GM12878 (cell line): ENCODE measurements around the gene PHKB. TPM values are rescaled to one million over a fixed set of nuclear protein-coding genes. Genes with fewer than 3 reads are reported as not detected.

Experiments
- USF1 ChIP-seq: IDR thresholded peaks from 2 replicates; pipeline ENCODE4 v1.6.1; 2011; ENCODE audit warnings: borderline replicate concordance, low read depth, mild to moderate bottlenecking, moderate library complexity, mixed read lengths, low read length; ENCODE audit not compliant: insufficient read depth; ENCODE audit errors: extremely low read length
- ZBTB4 ChIP-seq: fragments of 450-650 bp; formaldehyde crosslinking; IDR thresholded peaks from 2 replicates; pipeline ENCODE4 v1.4.0; 2022; ENCODE audit warnings: mild to moderate bottlenecking, moderate library complexity
- ZNF592 ChIP-seq: fragments of 450-650 bp; IDR thresholded peaks from 2 replicates; pipeline ENCODE4 v1.6.1; 2017; ENCODE audit warnings: mild to moderate bottlenecking, moderate library complexity
- ZZZ3 ChIP-seq: IDR thresholded peaks from 2 replicates; pipeline ENCODE4 v1.6.1; 2011; ENCODE audit warnings: low read depth; ENCODE audit not compliant: control insufficient read depth, insufficient read length
- polyA plus RNA-seq, 11 experiments: library from polyadenylated mRNA; depleted of rRNA in 4 of 11; unstranded in 6 of 11; stranded (reverse) in 5 of 11; fragments of >200 nt; fragmentation: Nextera tagmentation in 4 of 11; fragmentation: Illumina TruSeq in 1 of 11; extraction: Ambion mirVana in 4 of 11; extraction: Trizol in 1 of 11; gene quantifications; 1 replicate in 1 of 11; 2 replicates in 10 of 11; pipeline versions ENCODE4 v1.2.1 to v1.2.3, GENCODE V29; 2011 to 2016; ENCODE audit warnings: inconsistent platforms in 2 of 11, missing spikeins in 2 of 11, low read depth in 1 of 11
- total RNA-seq, 4 experiments: library from RNA; depleted of rRNA in 3 of 4; stranded (reverse); fragments of >200 nt in 3 of 4; fragmentation: Illumina TruSeq in 1 of 4; extraction: Trizol in 1 of 4; gene quantifications; 2 replicates each; pipeline versions ENCODE4 v1.2.1 to v1.2.3, GENCODE V29; 2013 to 2021

PHKB gene
- total and polyA plus RNA-seq, 10 of the 15 experiments (the other 5 are each of a cell fraction or from before 2014, with no cell fraction given) = 14.2 to 65.6 (median 37.0) TPM

- no peak for TF ChIP-seq ZNF592
- no peak for TF ChIP-seq ZBTB4
- no peak for TF ChIP-seq ZZZ3
- TF ChIP-seq USF1 = no peak
These were observed 67.3 kb downstream of the PHKB start (continued) for GRCh38 chr16:47528431-47528830.
